Measurements from ENCODE around the gene YIF1B. TPM values are rescaled to one million over a fixed set of nuclear protein-coding genes. Genes with fewer than 3 reads are reported as not detected.
A peak's percentile ranks its signal among the peaks of the same experiment; 100 is the strongest.

YIF1B gene
- total RNA-seq, 2 donors from 2014 or later = 14.9 to 31.0 TPM

- no peak for TF ChIP-seq CTCF (IDR thresholded peaks at IDR 0.05)
- Histone ChIP-seq H3K9me3 (no peaks in the 10 kb centered on the region), H3K4me3 (no peak overlapping the region), H3K27ac (peak overlapping the region; percentile 31 to 99), H3K4me1 (ENCODE audit: control insufficient read depth in 1 of 2, low read depth in 2 of 2) (peaks cover 46 to 80% of the 10 kb centered on the region in 2 donors), H3K36me3 (no peaks in the 10 kb centered on the region), H3K27me3 (replicated peaks; ENCODE audit: insufficient read depth) (no peaks in the 10 kb centered on the region)
- no peak for DNase-seq (ENCODE audit: low spot score)
- ATAC-seq (ENCODE audit: insufficient number of reproducible peaks, low FRiP score, low read depth) = no peak
These were observed 45.1 kb downstream of the YIF1B start for GRCh38 chr19:38270587-38271167.

- DNase-seq (ENCODE audit: low spot score) = no peak
- Histone ChIP-seq H3K9me3 (no peaks in the 10 kb centered on the region), H3K27ac (peak overlapping the region; percentile 99 to 100)
These were observed 47.2 kb downstream of the YIF1B start for GRCh38 chr19:38268539-38268938.

GRCh38 chr19:38267761-38268483 lies 47.8 kb downstream of the YIF1B start:
- Histone ChIP-seq H3K36me3 (no peaks in the 10 kb centered on the region), H3K9me3 (no peaks in the 10 kb centered on the region), H3K27ac (peak overlapping the region; percentile 99 to 100), H3K4me3 (peak overlapping the region; percentile 83), H3K27me3 (replicated peaks; ENCODE audit: insufficient read depth) (no peaks in the 10 kb centered on the region), H3K4me1 (ENCODE audit: control insufficient read depth in 1 of 2, low read depth in 2 of 2) (peaks cover 38 to 72% of the 10 kb centered on the region in 2 donors)
- DNase-seq (ENCODE audit: low spot score) (no peak), ATAC-seq (ENCODE audit: insufficient number of reproducible peaks, low FRiP score, low read depth) (no peak)
- no peak for TF ChIP-seq CTCF (IDR thresholded peaks at IDR 0.05)

More at GRCh38 chr19:38268539-38268938, 47.2 kb downstream of the YIF1B start:
- Histone ChIP-seq H3K4me1 (ENCODE audit: control insufficient read depth in 1 of 2, low read depth in 2 of 2) (peaks cover 36 to 73% of the 10 kb centered on the region in 2 donors), H3K27me3 (replicated peaks; ENCODE audit: insufficient read depth) (no peaks in the 10 kb centered on the region), H3K36me3 (no peaks in the 10 kb centered on the region), H3K4me3 (peak overlapping the region; percentile 83)
- no peak for TF ChIP-seq CTCF (IDR thresholded peaks at IDR 0.05)
- no peak for ATAC-seq (ENCODE audit: insufficient number of reproducible peaks, low FRiP score, low read depth)

- H3K27ac ChIP-seq = peak overlapping the region; percentile 99 to 100
- no peaks in the 10 kb centered on the region for H3K9me3 ChIP-seq
- ATAC-seq (ENCODE audit: insufficient number of reproducible peaks, low FRiP score, low read depth) (no peak), DNase-seq (ENCODE audit: low spot score) (no peak)
- TF ChIP-seq CTCF (IDR thresholded peaks at IDR 0.05) = no peak
- no peaks in the 10 kb centered on the region for H3K27me3 ChIP-seq (replicated peaks; ENCODE audit: insufficient read depth)
- peaks cover 38 to 72% of the 10 kb centered on the region in 2 donors for H3K4me1 ChIP-seq (ENCODE audit: control insufficient read depth in 1 of 2, low read depth in 2 of 2)
- H3K4me3 ChIP-seq = peak overlapping the region; percentile 83
- H3K36me3 ChIP-seq = no peaks in the 10 kb centered on the region
These were observed 48.7 kb downstream of the YIF1B start for GRCh38 chr19:38266981-38267597.

GRCh38 chr19:38265921-38266429 lies 49.8 kb downstream of the YIF1B start:
- Histone ChIP-seq H3K27me3 (replicated peaks; ENCODE audit: insufficient read depth) (no peaks in the 10 kb centered on the region), H3K4me1 (ENCODE audit: control insufficient read depth in 1 of 2, low read depth in 2 of 2) (peaks cover 37 to 70% of the 10 kb centered on the region in 2 donors), H3K36me3 (no peaks in the 10 kb centered on the region), H3K9me3 (no peaks in the 10 kb centered on the region), H3K4me3 (peak overlapping the region; percentile 83), H3K27ac (peak overlapping the region; percentile 99 to 100)
- no peak for TF ChIP-seq CTCF (IDR thresholded peaks at IDR 0.05)
- ATAC-seq (ENCODE audit: insufficient number of reproducible peaks, low FRiP score, low read depth) (no peak), DNase-seq (ENCODE audit: low spot score) (no peak)

All from thoracic aorta (tissue), 2 donors.